Measurements from ENCODE around the gene TMEM267. TPM values are rescaled to one million over a fixed set of nuclear protein-coding genes. Genes with fewer than 3 reads are reported as not detected.
"Not testable (repeated sequence)": the region's sequence is repeated elsewhere in the genome, so short reads cannot be mapped to it uniquely, and the experiment has no call there.

The TMEM267 gene
- 10 to 100 TPM; 17.7 to 20.2 (median 19.6) TPM for polyA plus RNA-seq

- peak within 1 kb of the TSS; percentile 97 to 100 (median 99) for H3K27ac Mint-ChIP-seq
- peaks cover 28 to 54% of the 10 kb centered on the region in 2 donors for H3K4me1 Mint-ChIP-seq
- H3K36me3 Mint-ChIP-seq = peaks cover 0 to 5% (median 5%) of the 10 kb centered on the region in 3 donors
- no peaks in the 10 kb centered on the region for H3K9me3 Mint-ChIP-seq
- peaks cover 5 to 16% (median 12%) of the 10 kb centered on the region in 3 donors for H3K27me3 Mint-ChIP-seq (ENCODE audit: low read depth in 3 of 3)
- peak within 1 kb of the TSS; percentile 91 to 100 (median 97) for H3K4me3 Mint-ChIP-seq
- peak; percentile 80 to 87 (median 84) for DNase-seq
Measured at GRCh38 chr5:43483298-43484105, at the start of gene TMEM267. TMEM267 (minus strand) TSS chr5:43483865; CDS start chr5:43453969, 29,896 bp downstream.

DNA sequence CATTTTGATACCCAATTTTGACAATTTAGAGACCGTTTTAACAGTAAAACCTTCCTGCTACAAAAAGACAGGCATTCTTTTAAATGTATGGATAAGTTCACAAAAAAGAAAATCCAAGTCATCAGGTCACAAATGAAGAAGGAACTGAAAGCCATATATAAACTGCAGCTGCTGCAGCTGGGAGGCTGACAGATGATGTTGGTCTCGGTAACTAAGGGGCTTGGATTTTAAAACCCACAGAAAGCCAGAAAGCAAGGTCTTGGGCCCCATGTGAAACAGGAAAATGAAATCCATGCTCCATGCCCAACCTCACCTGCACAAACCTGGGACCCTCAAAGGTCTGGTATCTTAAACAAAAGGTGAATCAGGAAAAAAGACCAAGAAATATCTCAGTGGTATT, 47.0 kb upstream of the TMEM267 start:
- Mint-ChIP-seq H3K9me3 (no peaks in the 10 kb centered on the region), H3K27ac (no peak overlapping the region), H3K4me1 (peaks cover 0 to 1% of the 10 kb centered on the region in 2 donors), H3K27me3 (ENCODE audit: low read depth in 3 of 3) (peaks cover 0 to 3% (median 0%) of the 10 kb centered on the region in 3 donors), H3K36me3 (peaks cover 37 to 65% (median 40%) of the 10 kb centered on the region in 3 donors), H3K4me3 (no peak overlapping the region)
- no peak for DNase-seq

GRCh38 chr5:43523662-43524072, 40.0 kb upstream of the TMEM267 start:
- Mint-ChIP-seq H3K4me1 (no peaks in the 10 kb centered on the region), H3K27me3 (ENCODE audit: low read depth in 3 of 3) (no peaks in the 10 kb centered on the region), H3K9me3 (no peaks in the 10 kb centered on the region), H3K27ac (peak overlapping the region in 2 of 6 donors; percentile 17 to 20), H3K36me3 (peaks cover 32 to 35% (median 34%) of the 10 kb centered on the region in 3 donors), H3K4me3 (no peak overlapping the region)
- no peak for DNase-seq

GRCh38 chr5:43520615-43521014, 37.0 kb upstream of the TMEM267 start:
- DNase-seq = no peak
- no peaks in the 10 kb centered on the region for H3K9me3 Mint-ChIP-seq
- H3K36me3 Mint-ChIP-seq = peaks cover 16 to 23% (median 16%) of the 10 kb centered on the region in 3 donors
- no peak overlapping the region for H3K4me3 Mint-ChIP-seq
- H3K27me3 Mint-ChIP-seq (ENCODE audit: low read depth in 3 of 3) = no peaks in the 10 kb centered on the region
- H3K27ac Mint-ChIP-seq = no peak overlapping the region
- H3K4me1 Mint-ChIP-seq = peaks cover 3 to 8% of the 10 kb centered on the region in 2 donors

- peak overlapping the region; percentile 90 to 96 (median 94) for H3K27ac Mint-ChIP-seq
- H3K4me1 Mint-ChIP-seq = peaks cover 25 to 34% of the 10 kb centered on the region in 2 donors
- no peak for DNase-seq
- peaks cover 0 to 13% (median 0%) of the 10 kb centered on the region in 3 donors for H3K27me3 Mint-ChIP-seq (ENCODE audit: low read depth in 3 of 3)
- no peaks in the 10 kb centered on the region for H3K9me3 Mint-ChIP-seq
- H3K4me3 Mint-ChIP-seq = peak overlapping the region; percentile 91 to 95 (median 93)
- H3K36me3 Mint-ChIP-seq = peaks cover 0 to 6% (median 0%) of the 10 kb centered on the region in 3 donors
Measured at GRCh38 chr5:43515678-43516048, 32.0 kb upstream of the TMEM267 start.

DNA sequence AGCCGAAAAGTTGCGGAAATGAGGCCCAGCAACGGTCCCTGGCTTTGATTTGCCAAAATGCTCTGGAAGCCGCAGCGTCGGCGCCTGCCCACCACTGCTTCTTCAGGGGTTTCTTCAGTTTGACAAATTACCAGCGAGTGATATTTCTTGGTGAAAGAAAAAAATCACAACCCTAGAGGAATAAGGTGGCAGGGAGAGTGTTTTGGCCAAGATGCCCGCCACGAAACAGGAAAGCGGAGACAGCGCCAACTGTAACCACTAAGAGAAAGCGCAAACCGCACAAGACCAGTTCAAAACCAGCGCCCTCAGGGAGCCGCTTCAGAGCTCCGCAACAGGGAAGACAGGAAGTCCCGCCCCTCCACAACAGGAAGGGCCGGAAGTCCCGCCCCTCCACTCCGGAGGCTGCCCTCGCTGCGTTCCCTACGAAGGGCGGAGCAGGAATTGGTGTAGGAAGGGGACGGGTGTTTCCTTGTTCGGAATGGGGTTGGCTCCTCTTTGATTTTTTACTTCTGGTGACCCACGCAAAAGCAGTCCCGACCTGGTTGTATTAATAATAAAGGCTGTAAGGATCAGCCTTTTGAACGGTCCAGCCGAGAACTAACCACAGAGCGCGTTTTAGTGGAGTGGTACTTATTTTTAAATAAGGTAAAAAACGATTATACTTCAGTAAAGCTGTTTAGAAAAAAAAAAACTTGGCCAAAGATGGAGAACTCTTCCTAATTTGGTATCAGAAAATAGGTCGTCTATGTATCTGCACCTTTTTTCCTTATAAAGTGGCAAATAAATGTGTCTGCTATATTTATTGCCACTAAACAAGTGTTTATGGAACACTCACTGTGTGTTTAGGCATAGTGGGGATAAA, 31.4 kb upstream of the TMEM267 start, which contains the start of gene C5orf34:
TSS of gene C5orf34 (minus strand) at position 333 of the 862 bp plus-strand sequence. CDS start 5,809 bp downstream, outside the sequence.
- peaks cover 0 to 13% (median 0%) of the 10 kb centered on the region in 3 donors for H3K27me3 Mint-ChIP-seq (ENCODE audit: low read depth in 3 of 3)
- H3K36me3 Mint-ChIP-seq = peaks cover 0 to 2% (median 0%) of the 10 kb centered on the region in 3 donors
- no peaks in the 10 kb centered on the region for H3K9me3 Mint-ChIP-seq
- peak within 1 kb of the TSS; percentile 91 to 95 (median 93) for H3K4me3 Mint-ChIP-seq
- peak; percentile 91 to 93 (median 93) for DNase-seq
- peak within 1 kb of the TSS; percentile 90 to 96 (median 94) for H3K27ac Mint-ChIP-seq
- H3K4me1 Mint-ChIP-seq = peaks cover 25 to 34% of the 10 kb centered on the region in 2 donors

DNA sequence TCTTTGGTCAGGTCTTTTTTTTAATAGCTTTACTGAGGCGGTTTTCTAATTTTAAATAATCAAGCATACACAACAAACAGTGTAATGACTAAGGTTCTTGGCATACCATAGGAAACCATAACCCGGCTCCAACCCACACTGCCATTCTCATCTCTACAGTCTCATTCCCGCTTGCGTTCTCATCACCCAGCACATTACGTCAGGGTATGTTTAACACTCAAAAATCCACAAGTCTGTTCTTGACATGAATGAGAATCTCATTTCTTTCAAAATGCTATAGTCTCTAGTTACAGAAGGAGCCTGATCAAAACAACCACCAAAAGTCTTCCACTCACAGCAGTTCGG, 30.8 kb upstream of the TMEM267 start:
- peak overlapping the region; percentile 90 to 96 (median 94) for H3K27ac Mint-ChIP-seq
- peaks cover 0 to 13% (median 0%) of the 10 kb centered on the region in 3 donors for H3K27me3 Mint-ChIP-seq (ENCODE audit: low read depth in 3 of 3)
- no peaks in the 10 kb centered on the region for H3K9me3 Mint-ChIP-seq
- H3K36me3 Mint-ChIP-seq = peaks cover 0 to 2% (median 0%) of the 10 kb centered on the region in 3 donors
- no peak for DNase-seq
- peak overlapping the region; percentile 91 to 95 (median 93) for H3K4me3 Mint-ChIP-seq
- H3K4me1 Mint-ChIP-seq = peaks cover 25 to 34% of the 10 kb centered on the region in 2 donors

- no peak for DNase-seq
- H3K4me1 Mint-ChIP-seq = peaks cover 25 to 34% of the 10 kb centered on the region in 2 donors
- peaks cover 0 to 13% (median 0%) of the 10 kb centered on the region in 3 donors for H3K27me3 Mint-ChIP-seq (ENCODE audit: low read depth in 3 of 3)
- H3K4me3 Mint-ChIP-seq = peak overlapping the region; percentile 91 to 95 (median 93)
- peak overlapping the region; percentile 90 to 96 (median 94) for H3K27ac Mint-ChIP-seq
- no peaks in the 10 kb centered on the region for H3K9me3 Mint-ChIP-seq
- peaks cover 0 to 2% (median 0%) of the 10 kb centered on the region in 3 donors for H3K36me3 Mint-ChIP-seq
Measured at GRCh38 chr5:43514025-43514424, 30.4 kb upstream of the TMEM267 start.

DNA sequence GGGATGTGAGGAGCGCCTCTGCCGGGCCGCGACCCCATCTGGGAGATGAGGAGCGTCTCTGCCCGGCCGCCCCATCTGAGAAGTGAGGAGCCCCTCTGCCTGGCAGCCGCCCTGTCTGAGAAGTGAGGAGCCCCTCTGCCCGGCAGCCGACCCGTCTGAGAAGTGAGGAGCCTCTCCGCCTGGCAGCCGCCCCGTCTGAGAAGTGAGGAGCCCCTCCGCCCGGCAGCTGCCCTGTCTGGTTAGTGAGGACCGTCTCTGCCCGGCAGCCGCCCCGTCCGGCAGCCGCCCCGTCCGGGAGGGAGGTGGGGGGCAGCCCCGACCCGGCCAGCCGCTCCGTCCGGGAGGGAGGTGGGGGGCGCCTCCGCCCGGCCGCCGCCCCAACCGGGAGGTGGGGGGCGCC, 27.4 kb upstream of the TMEM267 start:
- not testable (repeated sequence) for DNase-seq, H3K4me3 Mint-ChIP-seq, H3K9me3 Mint-ChIP-seq, H3K36me3 Mint-ChIP-seq, H3K27ac Mint-ChIP-seq
- H3K27me3 Mint-ChIP-seq (ENCODE audit: low read depth in 3 of 3) = peaks cover 0 to 13% (median 0%) of the 10 kb centered on the region in 3 donors
- peaks cover 25 to 28% of the 10 kb centered on the region in 2 donors for H3K4me1 Mint-ChIP-seq

DNA sequence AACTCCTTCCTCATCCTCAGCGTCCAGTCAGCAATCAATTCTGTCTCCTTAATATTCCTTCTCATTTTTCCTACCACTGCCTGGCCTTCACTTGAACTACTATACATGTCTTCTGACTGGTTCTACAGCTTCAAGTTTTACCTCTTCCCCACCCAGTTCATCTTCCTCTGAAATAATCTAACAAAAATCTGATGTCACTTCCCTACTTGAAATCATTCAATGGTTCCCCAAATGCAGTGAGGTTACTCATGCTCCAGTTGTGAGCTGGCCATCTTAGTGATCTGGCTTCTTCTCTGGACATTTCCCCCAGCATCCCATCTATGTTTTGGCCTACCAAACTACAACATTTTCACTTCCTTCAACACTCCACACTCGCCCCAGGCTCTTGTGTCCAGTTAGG, 14.9 kb upstream of the TMEM267 start:
- H3K4me3 Mint-ChIP-seq = no peak overlapping the region
- no peaks in the 10 kb centered on the region for H3K27me3 Mint-ChIP-seq (ENCODE audit: low read depth in 3 of 3)
- peaks cover 2 to 19% (median 3%) of the 10 kb centered on the region in 3 donors for H3K36me3 Mint-ChIP-seq
- H3K9me3 Mint-ChIP-seq = no peaks in the 10 kb centered on the region
- peak overlapping the region in 1 of 6 donors; percentile 8 for H3K27ac Mint-ChIP-seq
- H3K4me1 Mint-ChIP-seq = no peaks in the 10 kb centered on the region
- DNase-seq = no peak

DNA sequence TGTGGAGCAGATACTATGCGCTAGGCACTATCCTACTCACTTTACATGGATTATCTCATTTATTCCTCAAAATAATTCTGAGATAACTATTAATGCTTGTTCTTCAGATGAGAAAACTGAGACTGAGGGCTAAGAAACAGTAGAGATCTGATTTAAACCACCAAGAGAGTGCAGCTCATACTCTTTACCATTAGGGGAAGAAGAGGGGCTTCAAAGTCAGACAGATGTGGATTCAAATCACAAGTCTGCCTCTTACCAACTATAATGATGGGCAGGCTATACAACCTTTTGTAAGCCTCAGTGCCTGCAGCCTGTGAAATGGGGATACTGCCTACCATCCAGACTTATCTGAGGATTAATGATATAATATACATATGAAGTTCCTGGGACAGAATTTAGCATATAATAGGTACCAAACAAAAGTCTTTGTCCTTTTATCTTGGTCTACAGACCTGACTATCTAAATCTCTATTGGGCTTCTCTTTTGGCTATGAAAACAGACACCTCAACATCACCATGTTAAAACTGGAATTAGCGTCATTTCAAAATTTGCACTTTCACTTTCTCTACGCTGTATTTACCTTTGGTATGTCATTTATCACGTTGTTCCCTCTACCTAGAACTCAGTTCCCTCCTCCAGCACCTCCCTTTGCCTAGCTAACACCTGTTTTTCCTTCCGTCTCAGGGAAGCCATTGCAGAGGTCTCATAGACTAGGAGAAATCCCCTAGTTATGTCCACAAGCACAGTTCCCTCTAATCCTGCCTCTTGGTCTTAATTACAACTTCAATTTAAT, 13.8 kb upstream of the TMEM267 start:
- Mint-ChIP-seq H3K9me3 (no peaks in the 10 kb centered on the region), H3K4me3 (peak overlapping the region in 1 of 5 donors; percentile 33), H3K27ac (no peak overlapping the region), H3K36me3 (peaks cover 0 to 19% (median 0%) of the 10 kb centered on the region in 3 donors), H3K27me3 (ENCODE audit: low read depth in 3 of 3) (no peaks in the 10 kb centered on the region), H3K4me1 (no peaks in the 10 kb centered on the region)
- no peak for DNase-seq

GRCh38 chr5:43491326-43491725, 7.7 kb upstream of the TMEM267 start:
- no peak overlapping the region for H3K27ac Mint-ChIP-seq
- DNase-seq = no peak
- no peaks in the 10 kb centered on the region for H3K27me3 Mint-ChIP-seq (ENCODE audit: low read depth in 3 of 3)
- H3K36me3 Mint-ChIP-seq = peaks cover 0 to 8% (median 8%) of the 10 kb centered on the region in 3 donors
- H3K4me3 Mint-ChIP-seq = no peak overlapping the region
- no peaks in the 10 kb centered on the region for H3K9me3 Mint-ChIP-seq
- H3K4me1 Mint-ChIP-seq = no peaks in the 10 kb centered on the region

DNA sequence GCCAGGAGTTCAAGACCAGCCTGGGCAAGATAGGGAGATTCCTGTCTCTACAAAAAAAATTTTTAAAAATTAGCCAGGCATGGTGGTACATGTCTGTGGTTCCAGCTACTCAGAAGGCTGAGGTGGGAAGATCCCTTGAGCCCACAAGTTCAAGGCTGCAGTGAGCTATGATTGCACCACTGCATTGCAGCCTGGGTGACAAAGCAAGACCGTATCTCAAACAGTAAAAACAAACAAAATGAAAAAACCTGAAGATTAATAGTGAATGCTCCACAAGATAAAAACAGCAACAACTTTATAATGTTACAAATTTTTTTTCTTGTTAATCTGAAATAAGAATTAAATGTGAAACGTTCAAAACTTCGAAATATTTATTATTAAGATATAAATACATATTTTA, 2.7 kb upstream of the TMEM267 start:
- peaks cover 28 to 44% of the 10 kb centered on the region in 2 donors for H3K4me1 Mint-ChIP-seq
- no peak overlapping the region for H3K4me3 Mint-ChIP-seq
- peaks cover 0 to 8% (median 8%) of the 10 kb centered on the region in 3 donors for H3K36me3 Mint-ChIP-seq
- H3K9me3 Mint-ChIP-seq = no peaks in the 10 kb centered on the region
- no peak for DNase-seq
- H3K27ac Mint-ChIP-seq = peak overlapping the region in 2 of 6 donors; percentile 2 to 100
- peaks cover 5 to 16% (median 12%) of the 10 kb centered on the region in 3 donors for H3K27me3 Mint-ChIP-seq (ENCODE audit: low read depth in 3 of 3)

Measured in immature natural killer cell (primary cell).